ENCODE measurements around the gene FOXE1. TPM values are rescaled to one million over a fixed set of nuclear protein-coding genes. Genes with fewer than 3 reads are reported as not detected.
A peak's percentile ranks its signal among the peaks of the same experiment; 100 is the strongest.

FOXE1 gene
- total RNA-seq, 1 donor from 2014 or later, result 0.45 TPM

DNA sequence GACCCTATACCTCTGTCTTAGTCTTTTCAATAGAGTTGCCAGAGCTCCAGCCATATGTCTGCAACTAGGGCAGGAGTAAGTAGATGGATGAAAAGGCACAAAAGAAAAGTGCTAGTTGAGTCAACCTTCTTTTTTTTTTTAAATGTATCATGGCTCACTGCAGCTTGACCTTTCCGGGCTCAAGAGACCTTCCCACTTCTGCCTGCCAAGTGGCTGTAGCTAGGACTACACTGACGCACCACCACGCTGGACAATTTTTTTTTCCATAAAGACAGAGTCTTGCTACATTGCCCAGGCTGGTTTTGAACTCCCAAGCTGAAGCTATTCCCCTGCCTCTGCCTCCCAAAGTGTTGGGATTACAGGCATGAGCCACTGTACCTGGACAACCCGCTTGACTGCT is 27.3 kb downstream of the FOXE1 start:
- no peaks in the 10 kb centered on the region for H3K9me3 Mint-ChIP-seq (ENCODE audit: unreplicated experiment)
- Histone ChIP-seq H3K79me2 (ENCODE audit: insufficient read depth, low read length) (no peaks in the 10 kb centered on the region), H3K9me3 (ENCODE audit: insufficient read depth, low read depth, low read length) (no peaks in the 10 kb centered on the region), H3K9ac (ENCODE audit: low read length) (no peak overlapping the region), H3K27ac (ENCODE audit: low read depth, low read length) (no peak overlapping the region), H3K36me3 (ENCODE audit: insufficient read depth, low read length) (no peaks in the 10 kb centered on the region), H3K4me2 (ENCODE audit: low read length) (no peak overlapping the region), H2AFZ (ENCODE audit: low read depth, low read length) (no peak overlapping the region), H3K4me3 (ENCODE audit: insufficient read depth, low read depth, low read length) (no peak overlapping the region), H3K4me1 (ENCODE audit: insufficient read depth, low read length) (peaks cover 15% of the 10 kb centered on the region), H3K27me3 (ENCODE audit: insufficient read depth, low read length) (no peaks in the 10 kb centered on the region), H4K20me1 (ENCODE audit: insufficient read depth, low read length) (peaks cover 3% of the 10 kb centered on the region)
- TF ChIP-seq, protein P1, sequence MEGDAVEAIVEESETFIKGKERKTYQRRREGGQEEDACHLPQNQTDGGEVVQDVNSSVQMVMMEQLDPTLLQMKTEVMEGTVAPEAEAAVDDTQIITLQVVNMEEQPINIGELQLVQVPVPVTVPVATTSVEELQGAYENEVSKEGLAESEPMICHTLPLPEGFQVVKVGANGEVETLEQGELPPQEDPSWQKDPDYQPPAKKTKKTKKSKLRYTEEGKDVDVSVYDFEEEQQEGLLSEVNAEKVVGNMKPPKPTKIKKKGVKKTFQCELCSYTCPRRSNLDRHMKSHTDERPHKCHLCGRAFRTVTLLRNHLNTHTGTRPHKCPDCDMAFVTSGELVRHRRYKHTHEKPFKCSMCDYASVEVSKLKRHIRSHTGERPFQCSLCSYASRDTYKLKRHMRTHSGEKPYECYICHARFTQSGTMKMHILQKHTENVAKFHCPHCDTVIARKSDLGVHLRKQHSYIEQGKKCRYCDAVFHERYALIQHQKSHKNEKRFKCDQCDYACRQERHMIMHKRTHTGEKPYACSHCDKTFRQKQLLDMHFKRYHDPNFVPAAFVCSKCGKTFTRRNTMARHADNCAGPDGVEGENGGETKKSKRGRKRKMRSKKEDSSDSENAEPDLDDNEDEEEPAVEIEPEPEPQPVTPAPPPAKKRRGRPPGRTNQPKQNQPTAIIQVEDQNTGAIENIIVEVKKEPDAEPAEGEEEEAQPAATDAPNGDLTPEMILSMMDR (IDR thresholded peaks at IDR 0.05; ENCODE audit: insufficient read depth, low read depth, low read length), result no peak
- TF ChIP-seq EZH2 (IDR thresholded peaks at IDR 0.05; ENCODE audit: insufficient read depth, low read length), result no peak
- H3K27ac Mint-ChIP-seq (ENCODE audit: unreplicated experiment), result no peak overlapping the region
- DNase-seq (ENCODE audit: low read depth) (peak; percentile 47), FAIRE-seq (no peak)
- H3K4me3 Mint-ChIP-seq (ENCODE audit: unreplicated experiment), result no peak overlapping the region
- H3K4me1 Mint-ChIP-seq (ENCODE audit: low read depth, unreplicated experiment), result peaks cover 15% of the 10 kb centered on the region
- H3K36me3 Mint-ChIP-seq (ENCODE audit: low read depth, unreplicated experiment), result no peaks in the 10 kb centered on the region
- peaks cover 7% of the 10 kb centered on the region for H3K27me3 Mint-ChIP-seq (ENCODE audit: low read depth, unreplicated experiment)

DNA sequence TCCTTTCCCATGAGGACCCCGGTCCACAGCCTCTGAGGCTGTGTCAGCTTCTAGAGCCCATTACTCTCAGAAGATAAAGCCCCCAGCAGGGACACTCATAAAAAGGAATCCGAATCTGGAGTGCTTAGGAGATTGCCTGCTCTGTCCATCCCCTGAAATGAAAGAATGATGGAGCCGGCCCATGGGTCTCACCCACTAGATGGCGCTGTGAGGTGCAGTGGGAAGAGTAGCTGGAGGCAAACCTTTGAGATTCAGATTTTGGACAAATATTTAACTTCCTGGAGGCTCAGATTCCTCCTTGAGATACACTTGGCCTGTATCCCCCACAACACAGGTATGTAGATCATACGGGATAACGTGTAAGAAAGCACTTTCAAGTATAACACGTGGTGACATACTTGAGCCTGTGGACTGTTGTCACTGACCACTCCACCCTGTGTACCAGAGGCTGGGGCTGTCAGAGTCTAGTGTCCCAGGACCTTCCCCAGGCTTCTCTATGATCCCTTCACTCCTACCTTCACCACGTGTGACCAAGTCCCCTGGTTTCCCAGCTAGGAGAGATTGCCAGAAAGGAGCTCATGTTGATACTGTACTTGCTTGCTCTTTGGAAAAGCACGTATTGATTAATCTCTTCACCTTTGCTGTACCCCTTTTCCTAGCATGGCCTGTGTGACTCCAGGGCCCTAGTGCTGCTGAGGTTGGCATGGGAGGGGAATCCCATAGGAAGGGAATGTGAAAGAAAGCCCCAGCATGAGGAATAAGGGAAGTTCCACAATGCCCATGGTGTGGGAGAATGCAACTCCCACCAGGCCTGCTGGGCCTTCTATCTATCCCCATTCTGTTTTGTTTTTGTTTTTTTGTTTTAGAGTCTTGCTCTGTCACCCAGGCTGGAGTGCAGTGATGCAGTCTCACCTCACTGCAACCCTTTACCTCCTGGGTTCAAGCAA is 37.2 kb downstream of the FOXE1 start:
- no peak overlapping the region for H2AFZ ChIP-seq (ENCODE audit: low read depth, low read length)
- H3K27me3 ChIP-seq (ENCODE audit: insufficient read depth, low read length), result no peaks in the 10 kb centered on the region
- TF ChIP-seq, protein P1 (IDR thresholded peaks at IDR 0.05; ENCODE audit: insufficient read depth, low read depth, low read length), result peak; percentile 54
- no peak for TF ChIP-seq EZH2 (IDR thresholded peaks at IDR 0.05; ENCODE audit: insufficient read depth, low read length)
- H3K27me3 Mint-ChIP-seq (ENCODE audit: low read depth, unreplicated experiment), result peaks cover 40% of the 10 kb centered on the region
- H3K4me1 ChIP-seq (ENCODE audit: insufficient read depth, low read length), result no peaks in the 10 kb centered on the region
- H3K27ac ChIP-seq (ENCODE audit: low read depth, low read length), result no peak overlapping the region
- no peak overlapping the region for H3K27ac Mint-ChIP-seq (ENCODE audit: unreplicated experiment)
- H3K9me3 ChIP-seq (ENCODE audit: insufficient read depth, low read depth, low read length), result peaks cover 7% of the 10 kb centered on the region
- H3K79me2 ChIP-seq (ENCODE audit: insufficient read depth, low read length), result no peaks in the 10 kb centered on the region
- H3K9me3 Mint-ChIP-seq (ENCODE audit: unreplicated experiment), result peaks cover 19% of the 10 kb centered on the region
- H3K9ac ChIP-seq (ENCODE audit: low read length), result no peak overlapping the region
- H3K4me1 Mint-ChIP-seq (ENCODE audit: low read depth, unreplicated experiment), result no peaks in the 10 kb centered on the region
- no peaks in the 10 kb centered on the region for H4K20me1 ChIP-seq (ENCODE audit: insufficient read depth, low read length)
- no peak overlapping the region for H3K4me3 ChIP-seq (ENCODE audit: insufficient read depth, low read depth, low read length)
- no peak for FAIRE-seq
- no peaks in the 10 kb centered on the region for H3K36me3 ChIP-seq (ENCODE audit: insufficient read depth, low read length)
- no peak overlapping the region for H3K4me2 ChIP-seq (ENCODE audit: low read length)
- no peak overlapping the region for H3K4me3 Mint-ChIP-seq (ENCODE audit: unreplicated experiment)
- peaks cover 11% of the 10 kb centered on the region for H3K36me3 Mint-ChIP-seq (ENCODE audit: low read depth, unreplicated experiment)
- no peak for DNase-seq (ENCODE audit: low read depth)

DNA sequence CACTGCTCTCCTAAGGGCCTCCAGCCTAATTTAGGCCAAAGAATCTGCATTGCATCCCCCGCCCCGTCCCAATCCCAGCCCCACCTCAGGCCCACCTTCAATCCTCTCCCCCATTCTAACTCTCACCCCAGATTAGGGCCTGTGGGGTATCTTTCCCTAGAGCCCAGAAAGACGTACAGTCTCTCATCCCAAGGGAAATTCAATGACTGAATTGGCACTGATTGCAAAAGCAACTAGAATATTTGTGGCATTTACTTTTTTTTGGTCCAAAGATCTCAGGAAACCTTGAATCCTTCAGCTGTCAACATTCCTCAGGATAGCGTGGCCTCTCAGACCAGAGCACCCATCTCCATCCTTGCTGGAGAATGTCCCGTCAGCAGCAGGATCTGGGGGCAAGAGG is 38.7 kb downstream of the FOXE1 start:
- no peak overlapping the region for H3K27ac ChIP-seq (ENCODE audit: low read depth, low read length)
- no peak overlapping the region for H2AFZ ChIP-seq (ENCODE audit: low read depth, low read length)
- no peaks in the 10 kb centered on the region for H3K27me3 ChIP-seq (ENCODE audit: insufficient read depth, low read length)
- Mint-ChIP-seq H3K4me1 (ENCODE audit: low read depth, unreplicated experiment) (no peaks in the 10 kb centered on the region), H3K4me3 (ENCODE audit: unreplicated experiment) (no peak overlapping the region), H3K27me3 (ENCODE audit: low read depth, unreplicated experiment) (peaks cover 48% of the 10 kb centered on the region), H3K9me3 (ENCODE audit: unreplicated experiment) (peaks cover 21% of the 10 kb centered on the region), H3K27ac (ENCODE audit: unreplicated experiment) (no peak overlapping the region), H3K36me3 (ENCODE audit: low read depth, unreplicated experiment) (peaks cover 16% of the 10 kb centered on the region)
- no peak overlapping the region for H3K4me3 ChIP-seq (ENCODE audit: insufficient read depth, low read depth, low read length)
- peaks cover 7% of the 10 kb centered on the region for H3K9me3 ChIP-seq (ENCODE audit: insufficient read depth, low read depth, low read length)
- no peaks in the 10 kb centered on the region for H3K79me2 ChIP-seq (ENCODE audit: insufficient read depth, low read length)
- no peak overlapping the region for H3K9ac ChIP-seq (ENCODE audit: low read length)
- H4K20me1 ChIP-seq (ENCODE audit: insufficient read depth, low read length), result no peaks in the 10 kb centered on the region
- H3K4me2 ChIP-seq (ENCODE audit: low read length), result no peak overlapping the region
- no peak for TF ChIP-seq EZH2 (IDR thresholded peaks at IDR 0.05; ENCODE audit: insufficient read depth, low read length)
- TF ChIP-seq, protein P1 (IDR thresholded peaks at IDR 0.05; ENCODE audit: insufficient read depth, low read depth, low read length), result no peak
- DNase-seq (ENCODE audit: low read depth) (no peak), FAIRE-seq (no peak)
- H3K4me1 ChIP-seq (ENCODE audit: insufficient read depth, low read length), result no peaks in the 10 kb centered on the region
- no peaks in the 10 kb centered on the region for H3K36me3 ChIP-seq (ENCODE audit: insufficient read depth, low read length)
